ENCODE measurements around the gene PDE11A. TPM values are rescaled to one million over a fixed set of nuclear protein-coding genes. Genes with fewer than 3 reads are reported as not detected.

PDE11A gene
- total and polyA plus RNA-seq, 8 donors: under 0.01 to 0.87 (median 0.40) TPM; not detected in 2

GRCh38 chr2:177998996-177999395 is 73.6 kb downstream of the PDE11A start:
- H3K4me3 ChIP-seq: no peak overlapping the region
- DNase-seq: no peak
- H3K4me1 ChIP-seq: no peaks in the 10 kb centered on the region
- no peaks in the 10 kb centered on the region for H3K9me3 ChIP-seq
- intact Hi-C loops (cut with DNase I; ENCODE audit: low total_unique reads): no loop called here
- H3K36me3 ChIP-seq: no peaks in the 10 kb centered on the region
- no peak overlapping the region for H3K27ac ChIP-seq
- TF ChIP-seq CTCF (IDR thresholded peaks at IDR 0.05) (no peak), EP300 (IDR thresholded peaks at IDR 0.05) (no peak), POLR2A (IDR thresholded peaks at IDR 0.05) (no peak), POLR2AphosphoS5 (IDR thresholded peaks at IDR 0.05) (no peak)
- H3K27me3 ChIP-seq: no peaks in the 10 kb centered on the region
- 77 to 85% (median 81%) methylated on average over 4 of the region's 4 CpGs for WGBS, 5 donors

GRCh38 chr2:177998006-177998405 is 74.6 kb downstream of the PDE11A start:
- 52 to 70% (median 55%) methylated on average over 2 of the region's 2 CpGs for WGBS, 5 donors
- H3K27me3 ChIP-seq: no peaks in the 10 kb centered on the region
- no peaks in the 10 kb centered on the region for H3K4me1 ChIP-seq
- intact Hi-C loops (cut with DNase I; ENCODE audit: low total_unique reads): no loop called here
- H3K9me3 ChIP-seq: no peaks in the 10 kb centered on the region
- TF ChIP-seq POLR2A (IDR thresholded peaks at IDR 0.05) (no peak), EP300 (IDR thresholded peaks at IDR 0.05) (no peak), POLR2AphosphoS5 (IDR thresholded peaks at IDR 0.05) (no peak), CTCF (IDR thresholded peaks at IDR 0.05) (no peak)
- DNase-seq: no peak
- H3K36me3 ChIP-seq: no peaks in the 10 kb centered on the region
- H3K4me3 ChIP-seq: no peak overlapping the region
- no peak overlapping the region for H3K27ac ChIP-seq

- Histone ChIP-seq H3K9me3 (no peaks in the 10 kb centered on the region), H3K4me3 (no peak overlapping the region), H3K27me3 (no peaks in the 10 kb centered on the region), H3K4me1 (no peaks in the 10 kb centered on the region), H3K36me3 (no peaks in the 10 kb centered on the region), H3K27ac (no peak overlapping the region)
- no peak for TF ChIP-seq CTCF (IDR thresholded peaks at IDR 0.05)
- no peak for TF ChIP-seq POLR2A (IDR thresholded peaks at IDR 0.05)
- no peak for TF ChIP-seq POLR2AphosphoS5 (IDR thresholded peaks at IDR 0.05)
- TF ChIP-seq EP300 (IDR thresholded peaks at IDR 0.05): no peak
- intact Hi-C loops (cut with DNase I; ENCODE audit: low total_unique reads): no loop called here
- no peak for DNase-seq
- WGBS, 5 donors: 77 to 91% (median 85%) methylated on average over 2 of the region's 2 CpGs
These were observed 79.6 kb downstream of the PDE11A start for GRCh38 chr2:177992992-177993391.

GRCh38 chr2:177989029-177989885 is 83.3 kb downstream of the PDE11A start:
- TF ChIP-seq EP300 (IDR thresholded peaks at IDR 0.05) (no peak), POLR2AphosphoS5 (IDR thresholded peaks at IDR 0.05) (no peak), POLR2A (IDR thresholded peaks at IDR 0.05) (no peak), CTCF (IDR thresholded peaks at IDR 0.05) (no peak)
- 77 to 79% (median 79%) methylated on average over 4 of the region's 4 CpGs for WGBS, 5 donors
- H3K27ac ChIP-seq: no peak overlapping the region
- no peaks in the 10 kb centered on the region for H3K9me3 ChIP-seq
- H3K27me3 ChIP-seq: no peaks in the 10 kb centered on the region
- intact Hi-C loops (cut with DNase I; ENCODE audit: low total_unique reads): no loop called here
- H3K4me1 ChIP-seq: no peaks in the 10 kb centered on the region
- no peak overlapping the region for H3K4me3 ChIP-seq
- no peak for DNase-seq
- no peaks in the 10 kb centered on the region for H3K36me3 ChIP-seq
